HS-27A (cell line): Measurements from ENCODE around the gene MYOM3.
"Not testable (repeated sequence)": the region's sequence is repeated elsewhere in the genome, so short reads cannot be mapped to it uniquely, and the experiment has no call there.

ENCODE experiments used
- DNase-seq: peaks from one replicate; pipeline ENCODE4 v3.0.0-alpha.2; 2012; ENCODE audit warnings: low read depth, missing footprints

The MYOM3 gene

DNA sequence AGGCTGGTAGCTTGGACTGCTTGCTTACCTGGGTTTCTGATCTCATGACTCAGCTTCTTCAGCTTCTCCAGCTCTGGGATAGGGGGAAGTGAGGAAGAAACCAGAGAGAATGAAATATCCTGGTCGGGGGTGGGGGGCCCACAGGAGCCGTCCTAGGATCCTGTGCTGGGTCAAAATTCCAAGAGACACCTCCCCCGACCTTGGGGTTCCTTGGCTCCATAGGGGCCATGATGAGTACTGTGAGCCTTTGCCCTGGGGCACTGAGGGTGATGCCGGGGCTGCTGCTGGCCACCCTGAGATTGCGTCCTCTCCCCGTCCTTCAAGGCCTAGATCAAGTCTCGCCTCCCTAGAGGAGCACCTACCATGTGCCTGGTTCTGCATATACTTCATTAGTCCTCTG is 40.0 kb downstream of the MYOM3 start:
- no peak for DNase-seq

DNA sequence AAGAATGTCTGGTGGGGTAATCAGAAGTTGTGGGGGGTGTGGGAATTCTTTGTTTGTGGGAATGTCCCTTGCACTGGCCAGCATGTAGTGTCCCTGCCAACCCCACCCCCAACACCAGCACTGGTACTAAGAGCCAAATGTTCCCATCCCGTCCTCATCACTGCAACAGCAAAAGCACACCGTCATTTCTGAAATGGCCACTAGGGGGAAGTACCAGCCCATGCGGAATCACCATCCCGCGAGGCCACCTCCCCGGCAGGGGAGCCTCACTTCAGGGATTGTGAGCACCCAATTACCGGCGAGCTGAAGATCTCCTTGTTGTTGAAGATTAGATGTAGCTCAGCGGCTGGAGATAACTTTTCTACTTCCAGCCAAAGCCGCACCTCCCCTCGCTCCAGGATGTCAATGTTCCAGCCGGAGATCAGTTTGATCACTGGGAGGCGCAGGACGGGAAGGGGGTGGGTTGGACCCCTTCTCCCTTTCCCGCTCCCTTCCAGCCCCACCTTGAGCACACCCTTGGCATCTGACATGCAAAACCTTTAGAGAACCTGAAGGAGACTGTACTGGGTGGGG is 41.0 kb downstream of the MYOM3 start:
- peak; percentile 59 for DNase-seq

DNA sequence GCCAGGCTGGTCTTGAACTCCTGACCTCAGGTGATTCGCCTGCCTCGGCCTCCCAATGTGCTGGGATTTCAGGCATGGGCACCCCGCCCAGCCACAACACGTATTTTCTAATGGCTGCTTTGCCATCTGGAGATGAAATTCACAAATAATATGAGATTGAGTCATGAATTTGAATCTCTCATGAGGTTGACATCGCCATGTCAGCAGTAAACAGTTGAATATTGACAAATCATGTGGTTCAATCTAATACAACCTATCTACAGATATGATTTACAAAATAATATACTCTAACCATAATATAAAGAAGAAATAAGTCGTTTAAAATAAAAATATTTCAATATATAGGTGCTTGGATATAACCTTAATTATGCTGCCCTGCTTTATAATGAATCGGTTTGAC is 42.1 kb downstream of the MYOM3 start:
- no peak for DNase-seq

DNA sequence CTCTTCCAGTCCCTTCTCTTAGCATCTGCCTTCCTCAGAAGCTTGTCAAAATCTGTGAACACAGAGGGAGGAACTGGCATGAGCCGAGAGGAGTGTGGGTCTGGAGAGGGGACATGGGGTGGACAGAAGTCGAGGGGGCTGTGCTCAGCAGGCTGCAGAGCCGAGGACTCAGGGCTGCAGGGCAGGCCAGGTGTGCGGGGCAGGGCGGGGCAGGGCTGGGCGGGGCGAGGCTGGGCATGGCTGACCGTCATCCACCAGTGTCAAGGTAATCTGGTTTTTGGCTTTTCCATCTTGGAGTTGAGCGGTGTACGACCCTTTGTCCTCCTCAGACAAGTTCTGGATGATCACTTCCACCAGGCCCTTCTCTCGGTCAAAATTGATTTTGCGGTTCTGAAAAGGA is 44.0 kb downstream of the MYOM3 start:
- no peak for DNase-seq

DNA sequence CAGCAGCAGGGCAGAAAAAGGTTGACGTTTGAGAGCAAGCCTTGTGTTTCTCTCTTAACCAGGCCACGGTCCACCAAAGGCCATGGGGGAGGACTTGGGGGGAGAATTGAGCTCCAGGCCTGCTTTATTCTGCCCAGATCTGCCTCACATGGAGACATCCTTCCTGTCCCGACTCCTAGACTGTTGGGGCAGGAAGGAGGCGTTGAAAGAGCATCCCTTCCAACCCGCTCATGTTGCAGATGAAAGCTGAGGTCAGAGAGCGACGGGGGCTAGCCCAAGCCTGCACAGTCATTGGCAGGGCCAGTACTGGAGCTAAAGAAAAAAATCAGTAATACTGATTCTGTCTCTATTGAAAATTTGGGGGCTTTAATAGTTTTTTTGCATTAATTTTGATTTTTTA is 46.6 kb downstream of the MYOM3 start:
- no peak for DNase-seq

DNA sequence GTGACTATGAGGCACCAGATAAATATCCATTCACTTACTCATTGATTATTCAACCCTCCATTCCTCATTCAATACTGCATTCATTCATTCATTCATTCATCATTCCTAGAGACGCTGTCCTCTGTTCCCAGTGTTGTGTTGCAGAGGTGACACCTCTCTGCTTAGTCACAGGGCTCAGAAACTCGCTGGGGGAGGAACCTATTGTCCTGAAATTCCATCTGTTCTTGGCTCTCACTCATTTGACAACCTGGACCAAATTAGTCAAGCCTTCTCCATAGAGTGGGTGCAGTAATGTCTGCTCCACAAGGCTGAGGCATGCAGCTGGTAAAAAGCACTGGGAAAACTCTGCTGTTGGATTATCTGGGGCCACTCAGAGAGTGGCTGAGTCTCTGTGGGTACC is 49.7 kb downstream of the MYOM3 start:
- no peak for DNase-seq

DNA sequence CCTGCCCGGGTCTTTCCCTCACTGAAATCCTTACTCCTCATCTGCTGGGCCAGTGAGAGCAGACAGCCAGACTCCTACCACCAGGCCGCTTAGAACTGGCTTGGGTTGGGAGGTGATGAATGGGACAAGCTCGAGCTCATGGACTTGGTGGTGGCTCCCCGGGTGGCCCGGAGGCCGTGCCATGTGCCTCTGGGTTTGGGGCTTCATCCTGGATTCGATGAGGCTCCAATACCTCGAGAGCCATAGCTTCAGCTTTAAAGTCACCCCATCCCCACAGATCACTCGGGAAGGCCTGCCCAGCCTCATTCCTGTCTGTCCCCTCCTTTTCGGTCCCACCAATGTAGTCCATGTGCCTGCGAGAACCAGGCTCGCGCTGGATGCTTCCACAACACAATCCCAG is 51.5 kb downstream of the MYOM3 start:
- no peak for DNase-seq

DNA sequence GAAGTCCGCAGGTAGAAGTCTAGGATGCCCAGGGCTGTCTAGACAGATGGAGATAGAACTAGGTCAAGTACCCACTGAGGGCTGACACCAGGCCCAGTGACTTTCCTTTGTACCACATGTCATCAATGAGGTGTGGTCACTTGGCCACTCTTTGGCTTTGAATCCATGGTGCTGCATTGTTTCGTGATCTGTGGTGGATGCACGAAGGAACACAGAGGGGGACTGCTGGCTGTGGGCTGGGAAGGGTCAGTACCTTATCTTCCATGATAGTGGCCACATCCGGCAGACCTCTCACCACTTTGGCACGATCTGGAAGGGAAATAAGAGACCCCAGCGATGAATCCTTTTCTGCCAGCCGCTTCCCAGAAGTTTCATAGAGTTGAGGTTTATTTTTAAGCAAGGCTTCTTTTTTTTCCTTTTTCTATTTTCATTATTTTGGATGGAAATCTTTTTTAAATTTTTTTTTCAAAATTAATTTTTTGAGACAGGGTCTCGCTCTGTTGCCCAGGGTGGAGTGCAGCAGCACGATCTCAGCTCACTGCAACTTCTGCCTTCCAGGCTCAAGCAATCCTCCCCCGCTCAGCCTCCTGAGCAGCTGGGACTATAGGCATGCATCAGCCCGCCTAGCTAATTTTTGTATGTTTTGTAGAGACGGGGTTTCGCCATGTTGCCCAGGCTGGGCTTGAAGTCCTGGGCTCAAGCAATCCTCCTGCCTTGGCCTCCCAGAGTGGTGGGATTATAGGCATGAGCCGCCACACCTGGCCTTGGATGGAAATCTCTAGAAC is 53.1 kb downstream of the MYOM3 start:
- DNase-seq, result no peak

DNA sequence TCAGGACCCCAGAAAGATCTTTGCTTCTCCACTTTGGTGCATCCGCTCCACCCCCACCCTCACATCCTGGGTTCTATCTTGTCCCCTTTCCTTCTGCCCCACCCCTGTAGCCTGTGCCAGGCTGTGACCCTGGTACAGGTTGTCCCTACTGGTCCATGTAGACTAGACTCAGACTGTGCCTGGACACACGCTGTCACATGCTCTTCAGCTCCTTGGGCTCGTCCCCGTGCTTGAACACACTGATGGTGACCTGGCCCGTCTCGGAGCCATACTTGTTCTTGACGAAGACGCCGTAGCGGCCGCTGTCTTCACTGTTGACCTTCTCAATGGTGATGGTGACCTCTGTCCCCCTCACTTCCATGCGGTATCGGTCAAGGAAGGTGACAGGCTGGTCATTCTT is 54.8 kb downstream of the MYOM3 start:
- DNase-seq, result no peak

DNA sequence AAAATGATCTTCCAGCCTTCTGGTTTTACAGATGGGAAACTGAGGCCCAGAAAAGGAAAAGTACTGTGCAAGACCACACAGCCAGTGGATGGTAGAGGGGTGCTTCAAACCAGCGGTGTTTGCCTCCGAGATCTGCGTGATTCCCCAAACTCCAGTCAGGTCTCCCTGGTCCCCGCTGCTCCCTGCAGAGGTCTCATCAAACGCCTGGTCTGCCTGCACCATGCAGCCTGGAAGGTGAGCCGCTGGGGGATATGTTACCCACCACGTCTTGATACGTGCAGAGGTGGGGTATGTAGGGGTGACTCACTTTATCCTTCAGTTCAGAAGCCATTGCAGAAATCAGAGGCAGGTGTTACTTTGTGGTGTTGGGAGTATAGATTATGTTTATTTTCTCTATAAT is 56.3 kb downstream of the MYOM3 start:
- DNase-seq, result no peak

DNA sequence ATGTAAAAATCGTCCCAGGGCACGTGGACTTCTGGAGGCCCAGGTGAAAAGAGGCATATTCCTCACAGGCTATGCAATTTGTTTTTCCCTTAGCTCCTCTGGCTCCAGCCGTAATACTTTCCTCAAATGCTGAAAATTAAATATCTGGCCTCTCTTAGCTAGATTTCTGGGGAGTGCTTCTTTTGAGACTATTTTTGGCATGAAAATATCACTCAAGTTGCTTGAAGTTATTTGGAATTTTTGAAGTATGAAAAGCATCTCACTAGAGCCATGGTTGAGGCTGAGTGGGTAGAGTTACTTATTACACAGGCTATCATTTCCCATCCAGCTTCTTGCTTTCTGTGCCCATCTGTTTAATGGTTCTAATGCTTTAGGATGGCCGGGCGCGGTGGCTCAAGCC is 59.7 kb downstream of the MYOM3 start:
- DNase-seq, result no peak

DNA sequence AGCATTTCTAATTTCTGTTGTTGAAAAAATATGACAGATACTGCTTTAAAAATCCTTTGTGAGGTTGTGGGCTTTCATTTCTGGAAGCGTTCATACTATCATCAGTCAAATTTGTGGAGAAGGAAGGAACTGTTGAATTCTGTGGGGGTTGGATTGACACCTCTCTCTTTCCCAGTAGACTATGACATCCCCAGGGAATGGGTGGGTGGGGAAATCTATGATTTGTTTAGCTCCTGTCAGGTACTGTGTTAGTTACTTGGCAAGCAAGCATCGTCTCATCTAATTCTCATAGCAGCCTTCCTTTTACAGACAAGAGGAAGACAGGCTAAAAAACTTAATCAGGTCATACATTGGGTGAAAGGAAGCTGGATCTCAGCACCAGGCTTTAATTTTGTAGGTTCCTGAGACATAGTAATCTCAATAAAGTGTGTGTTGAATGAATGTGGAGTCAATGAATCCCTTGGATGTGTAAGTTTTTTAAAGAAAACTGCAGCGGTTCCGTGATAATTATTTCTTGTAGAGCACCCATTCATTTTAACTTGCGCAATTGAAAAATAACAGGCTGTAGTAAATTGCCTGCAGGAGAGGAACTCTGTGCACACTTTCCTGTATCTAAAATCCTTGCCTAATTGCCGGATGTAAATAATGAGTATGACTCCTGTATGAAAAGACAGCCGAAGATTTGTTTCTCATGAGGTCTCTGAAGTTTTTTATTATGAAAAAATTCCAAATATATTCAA is 60.6 kb downstream of the MYOM3 start:
- no peak for DNase-seq

DNA sequence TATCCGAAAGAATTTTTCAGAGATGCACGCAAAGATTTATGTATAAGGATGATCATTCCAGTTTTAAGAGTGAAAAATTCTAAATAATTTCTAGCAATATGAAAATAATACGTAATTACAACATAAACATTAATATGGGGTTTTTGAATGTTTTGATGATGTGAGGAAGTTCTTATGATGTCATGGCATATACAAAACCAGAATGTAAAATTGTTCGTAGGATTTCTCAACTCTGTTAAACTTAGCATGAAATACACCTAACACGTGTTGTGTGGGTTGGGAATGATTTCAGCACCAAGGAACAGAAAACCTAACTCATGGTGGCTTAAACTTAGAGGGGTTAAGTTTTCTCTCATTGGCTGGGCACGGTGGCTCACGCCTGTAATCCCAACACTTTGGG is 62.2 kb downstream of the MYOM3 start:
- no peak for DNase-seq

DNA sequence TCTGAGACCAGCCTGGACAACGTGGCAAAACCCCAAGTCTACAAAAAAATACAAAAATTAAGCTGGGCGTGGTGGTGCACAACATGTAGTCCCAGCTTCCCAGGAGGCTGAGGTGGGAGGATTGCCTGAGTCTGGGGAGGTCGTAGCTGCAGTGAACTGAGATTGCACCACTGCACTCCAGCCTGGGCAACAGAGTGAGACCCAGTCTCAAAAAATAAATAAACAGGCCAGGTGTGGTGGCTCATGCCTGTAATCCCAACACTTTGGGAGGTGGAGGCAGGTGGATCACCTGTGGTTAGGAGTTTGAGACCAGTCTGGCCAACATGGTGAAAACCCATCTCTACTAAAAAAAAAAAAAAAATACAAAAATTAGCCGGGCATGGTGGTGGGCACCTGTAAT is 63.0 kb downstream of the MYOM3 start:
- not testable (repeated sequence) for DNase-seq

DNA sequence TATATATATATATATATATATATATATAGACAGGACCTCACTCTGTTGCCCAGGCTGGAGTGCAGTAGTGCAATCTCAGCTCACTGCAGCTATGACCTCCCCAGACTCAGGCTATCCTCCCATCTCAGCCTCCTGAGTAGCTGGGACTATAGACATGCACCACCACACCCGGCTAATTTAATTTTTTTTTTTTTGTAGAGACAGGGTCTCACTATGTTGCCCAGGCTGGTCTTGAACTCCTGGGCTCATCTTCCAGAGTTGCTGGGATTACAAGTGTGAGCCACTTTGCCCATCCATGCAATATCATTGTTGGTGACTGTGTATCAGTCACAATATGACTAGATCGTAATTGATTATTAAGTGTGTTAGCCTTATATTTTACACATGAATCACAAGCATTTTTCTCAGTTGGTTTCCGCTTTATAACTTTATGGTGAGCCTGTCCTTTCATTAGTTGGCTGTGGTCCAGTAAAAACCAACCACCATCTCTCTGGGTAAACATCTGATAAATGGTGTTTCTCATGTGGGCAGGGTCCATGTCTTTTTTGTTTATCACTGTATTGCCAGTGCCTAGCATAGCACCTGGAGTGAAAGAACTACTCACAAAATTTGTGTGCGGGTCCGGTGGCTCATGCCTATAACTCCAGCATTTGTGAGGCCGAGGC is 63.6 kb downstream of the MYOM3 start:
- DNase-seq, result peak; percentile 40

DNA sequence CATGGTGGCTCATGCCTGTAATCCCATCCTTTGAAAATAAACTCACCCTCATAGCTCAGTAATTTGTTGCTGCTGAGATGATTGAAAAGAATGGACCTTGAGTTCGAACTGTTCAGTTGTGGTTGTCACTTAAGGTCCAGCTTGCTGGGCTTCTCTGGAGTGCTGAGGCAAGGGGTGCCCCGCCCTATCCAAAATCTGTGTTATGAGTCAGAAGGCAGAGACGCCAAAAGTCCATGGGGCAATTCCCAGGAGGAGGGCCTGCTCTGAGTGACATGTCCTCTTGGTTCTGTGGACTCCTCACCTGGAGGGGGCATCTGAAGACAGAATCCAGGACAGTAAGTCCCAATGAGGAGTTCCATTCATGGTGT is 64.8 kb downstream of the MYOM3 start:
- peak; percentile 76 for DNase-seq

DNA sequence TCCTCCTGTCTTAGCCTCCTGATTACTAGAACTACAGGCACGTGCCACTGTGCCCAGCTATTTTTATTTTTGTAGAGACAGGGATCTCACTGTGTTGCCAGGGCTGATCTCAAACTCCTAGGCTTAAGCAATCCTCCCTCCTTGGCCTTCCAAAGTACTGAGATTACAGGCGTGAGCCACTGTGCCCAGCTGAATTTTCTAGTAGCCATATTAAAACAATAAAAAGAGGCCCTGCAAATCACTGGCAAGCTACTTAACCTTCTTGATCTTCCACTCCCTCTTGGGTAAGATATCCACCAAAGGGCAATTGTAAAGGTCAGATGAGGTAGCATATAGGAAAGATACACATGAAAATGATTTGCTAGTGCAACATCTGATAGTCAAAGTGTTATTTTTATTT is 66.2 kb downstream of the MYOM3 start:
- no peak for DNase-seq

DNA sequence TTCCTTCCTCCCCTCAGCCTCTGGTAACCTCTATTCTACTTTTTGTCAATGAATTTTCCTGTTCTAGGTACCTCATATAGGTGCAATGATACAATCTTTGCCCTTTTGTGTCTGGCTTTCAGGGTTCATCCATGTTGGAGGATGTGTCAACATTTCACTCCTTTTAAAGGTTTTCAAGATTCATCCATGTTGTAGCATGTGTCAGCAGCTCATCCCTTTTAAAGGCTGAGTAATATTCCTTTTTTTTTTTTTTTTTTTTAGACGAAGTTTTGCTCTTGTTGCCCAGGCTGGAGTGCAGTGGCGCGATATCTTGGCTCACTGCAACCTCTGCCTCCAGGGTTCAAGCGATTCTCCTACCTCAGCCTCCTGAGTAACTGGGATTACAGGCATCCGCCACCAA is 67.3 kb downstream of the MYOM3 start:
- not testable (repeated sequence) for DNase-seq

DNA sequence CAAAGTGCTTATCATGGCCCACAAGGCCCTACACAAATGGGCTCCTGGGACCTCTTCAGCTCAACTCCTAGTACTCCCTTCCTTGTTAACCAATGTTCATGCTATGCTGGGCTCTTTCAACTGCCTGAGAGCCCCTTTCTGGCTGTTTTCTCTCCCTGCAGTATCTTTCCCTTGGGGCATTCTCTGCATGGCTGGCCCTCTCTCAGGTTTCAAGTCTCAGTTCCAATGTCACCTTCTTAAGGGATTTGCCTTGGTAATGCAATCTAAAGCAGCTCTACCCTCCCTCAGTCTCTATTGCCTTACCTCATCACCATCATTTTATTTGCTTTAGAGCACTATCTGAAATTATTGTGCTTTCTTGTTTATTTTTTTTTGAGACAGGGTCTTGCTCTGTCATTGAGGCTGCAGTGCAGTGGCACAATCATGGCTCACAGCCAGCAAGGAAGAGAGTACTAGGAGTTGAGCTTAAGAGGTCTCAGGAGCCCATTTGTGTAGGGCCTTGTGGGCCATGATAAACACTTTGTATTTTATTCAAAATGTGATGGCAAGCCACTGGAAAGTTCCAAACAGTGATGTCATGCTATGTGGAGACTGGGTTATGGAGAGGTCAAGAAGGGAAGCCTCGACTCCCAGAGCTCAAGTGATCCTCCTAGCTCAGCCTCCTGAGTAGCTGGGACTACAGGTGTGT is 68.4 kb downstream of the MYOM3 start:
- DNase-seq, result no peak

DNA sequence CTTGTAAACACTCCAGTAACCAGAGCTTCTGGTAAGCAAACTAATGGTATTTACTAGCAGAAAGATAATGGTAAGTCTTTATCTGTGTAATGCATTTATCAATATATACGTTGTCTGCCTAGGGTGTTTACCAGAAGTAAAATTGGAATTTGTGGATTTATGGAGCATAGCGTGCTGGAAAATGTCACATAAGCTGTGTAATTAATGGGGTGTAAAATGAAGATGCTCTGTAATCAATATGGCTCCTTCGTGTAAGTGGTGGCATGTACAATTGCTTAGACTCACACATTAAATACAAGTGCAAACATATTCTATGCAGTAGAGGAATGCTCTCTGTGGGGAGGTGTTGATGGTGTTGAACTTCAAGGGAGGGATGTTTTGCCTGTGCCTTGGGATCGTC is 69.6 kb downstream of the MYOM3 start:
- DNase-seq, result no peak

DNA sequence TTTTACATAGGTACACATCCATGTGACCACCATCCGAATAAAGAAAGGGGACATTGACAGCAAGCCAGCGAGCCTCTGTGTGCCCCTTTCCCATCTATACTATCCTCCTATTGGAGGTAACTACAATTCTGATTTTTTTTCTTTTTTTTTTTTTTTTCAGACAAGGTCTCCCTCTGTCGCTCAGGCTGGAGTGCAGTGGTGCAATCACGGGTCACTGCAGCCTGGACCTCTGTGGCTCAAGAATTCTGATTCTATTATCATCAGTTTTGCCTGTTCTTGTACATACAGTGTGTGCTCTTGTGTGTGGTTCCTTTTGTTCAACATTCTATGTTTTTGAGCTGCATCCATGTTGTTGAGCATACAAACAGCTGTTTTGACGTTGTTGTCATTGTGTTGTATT is 75.8 kb downstream of the MYOM3 start:
- DNase-seq, result no peak

DNA sequence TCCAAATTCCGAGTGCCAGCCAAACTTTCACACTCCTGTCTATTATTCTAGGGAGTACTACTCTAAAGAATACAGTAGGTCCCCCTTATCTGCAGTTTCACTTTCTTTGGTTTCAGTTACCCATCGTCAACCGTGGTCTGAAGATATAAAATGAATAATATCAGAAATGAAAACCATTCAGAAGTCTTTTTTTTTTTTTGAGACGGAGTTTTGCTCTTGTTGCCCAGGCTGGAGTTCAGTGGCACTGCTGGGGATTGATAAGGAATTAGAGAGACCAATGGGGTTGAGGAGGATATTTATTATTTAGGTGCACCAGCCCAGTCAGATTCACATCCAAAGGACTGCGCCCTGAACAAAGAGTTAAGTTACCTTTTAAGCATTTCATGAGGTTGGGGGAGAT is 79.0 kb downstream of the MYOM3 start:
- DNase-seq, result no peak
